Endothelial cell of umbilical vein (primary cell): ENCODE measurements around the gene ENHO. TPM values are rescaled to one million over a fixed set of nuclear protein-coding genes. Genes with fewer than 3 reads are reported as not detected.

Experiments used
- BruUV-seq: library from RNA; stranded (reverse); fragments of 400-500 nt; replicated peaks from 2 replicates; lab custom pipeline; 2021; lab: Mats Ljungman, UMichigan
- CTCF ChIA-PET: fragments of 300-600, 350-600 bp; sonication (Branson Sonifier 250); formaldehyde crosslinking; loops from one replicate; lab custom pipeline; 2021; ENCODE audit warnings: antibody characterized with exemption, inconsistent platforms; lab: Charles Lee
- POLR2A ChIA-PET: fragments of 300-600, 350-600 bp; sonication (Branson Sonifier 250); formaldehyde crosslinking; loops from one replicate; lab custom pipeline; 2021; ENCODE audit warnings: antibody characterized with exemption, inconsistent platforms; lab: Charles Lee
- DNase-seq: peaks from one replicate; pipeline ENCODE4 v3.0.0-alpha.2; 2011; ENCODE audit warnings: low read depth, low spot score
- FAIRE-seq: peaks from 2 replicates; lab custom pipeline; 2011; peaks lifted over from hg19 to GRCh38; lab: Jason Lieb, UNC
- H2AFZ ChIP-seq: 2 replicates; pipeline ENCODE4 v1.6.0; 2012; ENCODE audit warnings: low read depth, low read length, control low read depth, inconsistent platforms
- H3K27ac ChIP-seq: 2 replicates; pipeline ENCODE4 v1.5.1; 2011; ENCODE audit warnings: low read depth, mild to moderate bottlenecking, control low read depth, low read length, moderate library complexity; ENCODE audit not compliant: insufficient read depth
- H3K27me3 ChIP-seq, 2 experiments: 2 replicates each; pipeline versions ENCODE4 v1.6.0 to v1.6.1; 2011; ENCODE audit warnings: low read length in 2 of 2, mixed read lengths in 1 of 2; ENCODE audit not compliant: control insufficient read depth in 2 of 2, insufficient read depth in 2 of 2
- H3K36me3 ChIP-seq, 2 experiments: 2 replicates in 1 of 2; 3 replicates in 1 of 2; pipeline ENCODE4 v1.5.1; 2011; ENCODE audit warnings: low read length in 2 of 2, mild to moderate bottlenecking in 1 of 2, moderate library complexity in 1 of 2; ENCODE audit not compliant: control insufficient read depth in 2 of 2, insufficient read depth in 2 of 2; ENCODE audit errors: extremely low read depth in 1 of 2
- H3K4me1 ChIP-seq: 3 replicates; pipeline ENCODE4 v1.5.1; 2011; ENCODE audit warnings: mild to moderate bottlenecking, low read length; ENCODE audit not compliant: control insufficient read depth, insufficient read depth; ENCODE audit errors: extremely low read depth
- H3K4me2 ChIP-seq: 2 replicates; pipeline ENCODE4 v1.6.1; 2011; ENCODE audit warnings: low read length, control low read depth, mixed read lengths; ENCODE audit not compliant: insufficient read depth
- H3K4me3 ChIP-seq, 3 experiments: fragments of 200-600 bp in 1 of 3; sonication (generic), shearing (Covaris generic) in 1 of 3; replicated peaks in 1 of 3; 2 replicates each; pipeline ENCODE4 v1.5.1; 2011 to 2016; ENCODE audit warnings: control low read depth in 3 of 3, low read length in 3 of 3, mild to moderate bottlenecking in 2 of 3, inconsistent platforms in 1 of 3, low read depth in 1 of 3, moderate library complexity in 1 of 3; ENCODE audit not compliant: insufficient read depth in 1 of 3
- H3K79me2 ChIP-seq: 2 replicates; pipeline ENCODE4 v1.6.0; 2012; ENCODE audit warnings: low read length, inconsistent platforms; ENCODE audit not compliant: control insufficient read depth, insufficient read depth
- H3K9ac ChIP-seq: replicated peaks from 2 replicates; pipeline ENCODE3; 2011; ENCODE audit warnings: low read length, control low read depth; ENCODE audit not compliant: insufficient read depth; ENCODE audit errors: extremely low read depth
- H3K9me1 ChIP-seq: replicated peaks from 3 replicates; pipeline ENCODE4 v1.6.0; 2011; ENCODE audit warnings: mild to moderate bottlenecking, low read length; ENCODE audit not compliant: control insufficient read depth, insufficient read depth; ENCODE audit errors: extremely low read depth
- H3K9me3 ChIP-seq: replicated peaks from 2 replicates; pipeline ENCODE4 v1.5.1; 2012; ENCODE audit warnings: low read length, inconsistent platforms; ENCODE audit not compliant: control insufficient read depth, insufficient read depth
- H4K20me1 ChIP-seq: replicated peaks from 2 replicates; pipeline ENCODE3; 2011; ENCODE audit warnings: mild to moderate bottlenecking, low read length; ENCODE audit not compliant: control insufficient read depth, insufficient read depth; ENCODE audit errors: extremely low read depth
- EZH2 ChIP-seq: IDR thresholded peaks from 2 replicates; pipeline ENCODE4 v1.6.1; 2012; ENCODE audit warnings: borderline replicate concordance, low read depth, mild to moderate bottlenecking, moderate library complexity, low read length, inconsistent platforms; ENCODE audit not compliant: severe bottlenecking
- FOS ChIP-seq: IDR thresholded peaks from 2 replicates; pipeline ENCODE4 v1.6.1; 2011; ENCODE audit warnings: mild to moderate bottlenecking, low read length, moderate library complexity, borderline replicate concordance; ENCODE audit not compliant: insufficient read depth
- GATA2 ChIP-seq: IDR thresholded peaks from 2 replicates; pipeline ENCODE4 v1.7.0; 2011; ENCODE audit warnings: low read depth, mild to moderate bottlenecking, moderate library complexity, mixed read lengths, low read length; ENCODE audit not compliant: insufficient read length, insufficient read depth
- JUN ChIP-seq: IDR thresholded peaks from 2 replicates; pipeline ENCODE4 v1.6.1; 2011; ENCODE audit warnings: borderline replicate concordance, low read depth; ENCODE audit not compliant: insufficient read length, insufficient read depth
- MYC ChIP-seq: IDR thresholded peaks from one replicate; pipeline ENCODE4 v1.6.1; 2011; ENCODE audit warnings: mild to moderate bottlenecking, low read depth, low read length
- POLR2A ChIP-seq: IDR thresholded peaks from 2 replicates; pipeline ENCODE4 v1.6.1; 2012; ENCODE audit warnings: low read depth, mild to moderate bottlenecking, control low read depth, low read length
- POLR2AphosphoS5 ChIP-seq: IDR thresholded peaks from 2 replicates; pipeline ENCODE4 v1.6.1; 2012; ENCODE audit warnings: low read depth, mild to moderate bottlenecking, control low read depth, low read length, moderate library complexity; ENCODE audit not compliant: insufficient read depth
- dilution Hi-C: fragments of 300-500 bp; cut with MboI; formaldehyde crosslinking; loops from one replicate; pipeline ENCODE4 v1.15.0; 2019; ENCODE audit warnings: low sequenced_read_pairs; ENCODE audit not compliant: extremely low pct_ligation_motif_present
- intact Hi-C: fragments of 100-400 bp; cut with micrococcal nuclease; formaldehyde crosslinking; loops from one replicate; pipeline ENCODE4 v1.10.0; 2022
- polyA plus RNA-seq, 4 experiments: library from polyadenylated mRNA; depleted of rRNA in 3 of 4; stranded (reverse) in 3 of 4; unstranded in 1 of 4; fragments of >200 nt; gene quantifications; 2 replicates each; pipeline versions ENCODE4 v1.2.1 to v1.2.3, GENCODE V29; 2011 to 2012; ENCODE audit warnings: missing spikeins in 1 of 4
- total RNA-seq: library from RNA; stranded (reverse); gene quantifications from 2 replicates; pipeline ENCODE4 v1.2.3, GENCODE V29; 2021
- TF ChIP-seq, protein P1 (sequence below), 2 donors: IDR thresholded peaks; 1 replicate in 1 of 2; 2 replicates in 1 of 2; pipeline ENCODE4 v1.5.1; 2011; ENCODE audit warnings: low read length in 2 of 2, mild to moderate bottlenecking in 2 of 2, moderate library complexity in 2 of 2, control low read depth in 1 of 2, inconsistent platforms in 1 of 2, low read depth in 1 of 2; ENCODE audit not compliant: insufficient read depth in 1 of 2; ENCODE audit errors: extremely low read depth in 1 of 2
- TF ChIP-seq, protein P2 (sequence below): IDR thresholded peaks from 2 replicates; pipeline ENCODE4 v1.6.1; 2011; ENCODE audit not compliant: insufficient read depth, insufficient read length

The ENHO gene
- total and polyA plus RNA-seq, 2 donors (not counting 3 experiments of a cell fraction or from before 2014, with no cell fraction given), result 0.10 TPM; not detected in 1

DNA sequence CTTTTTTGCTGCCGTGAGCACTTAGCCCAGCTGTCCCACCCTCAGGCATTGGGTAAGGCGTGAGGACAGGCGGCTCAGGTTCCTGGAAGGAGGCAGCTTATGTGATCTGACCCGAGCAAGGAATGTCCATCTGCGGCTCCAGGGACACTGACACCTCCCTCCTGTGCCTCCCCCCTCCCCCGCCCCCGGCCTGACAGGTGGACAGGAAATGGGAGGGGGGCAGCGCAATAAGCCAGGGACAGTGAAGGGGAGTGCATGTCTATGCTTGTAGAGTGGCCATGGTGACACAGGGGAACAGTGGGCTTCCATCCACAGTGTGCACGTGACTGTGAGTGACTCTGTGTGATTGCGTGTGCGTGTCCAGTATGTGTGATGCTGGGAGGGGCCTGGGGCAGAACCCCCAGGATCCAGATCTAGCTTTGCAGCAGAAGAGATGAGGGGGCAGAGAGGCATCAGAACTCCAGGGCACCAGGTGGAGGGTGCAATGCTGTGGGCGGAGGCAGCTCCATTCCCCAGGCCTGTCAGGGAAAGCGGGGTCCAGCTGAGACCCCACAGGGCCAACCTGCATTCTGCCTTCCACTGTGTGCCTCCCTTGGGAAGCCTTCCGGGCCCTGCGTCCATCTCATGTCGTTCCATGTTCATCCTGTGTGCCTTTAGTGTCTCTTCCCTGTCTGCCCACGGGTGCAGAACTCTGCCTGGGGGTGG, 36.3 kb upstream of the ENHO start:
- Histone ChIP-seq H3K9me1 (no peaks in the 10 kb centered on the region), H3K79me2 (no peaks in the 10 kb centered on the region), H3K27ac (no peak overlapping the region), H2AFZ (no peak overlapping the region), H3K9ac (no peak overlapping the region), H3K27me3 (peaks cover 15 to 29% of the 10 kb centered on the region in 2 experiments), H3K36me3 (no peaks in the 10 kb centered on the region), H4K20me1 (no peaks in the 10 kb centered on the region), H3K4me3 (no peak overlapping the region), H3K4me1 (no peaks in the 10 kb centered on the region), H3K9me3 (no peaks in the 10 kb centered on the region), H3K4me2 (no peak overlapping the region)
- intact Hi-C loops (no loop called here), dilution Hi-C loops (no loop called here)
- BruUV-seq, result no TSS peak
- FAIRE-seq, result no peak
- ChIA-PET CTCF (interaction anchor here (1.1 to 2.3 kb wide), 3 partner anchors 11 to 155 kb away, joined by 3 to 12 read pairs (median 10); no protein-coding TSS in a partner anchor), POLR2A (no interaction called here)
- DNase-seq, result no peak
- no peak for TF ChIP-seq POLR2AphosphoS5
- no peak for TF ChIP-seq JUN
- TF ChIP-seq, protein P1, sequence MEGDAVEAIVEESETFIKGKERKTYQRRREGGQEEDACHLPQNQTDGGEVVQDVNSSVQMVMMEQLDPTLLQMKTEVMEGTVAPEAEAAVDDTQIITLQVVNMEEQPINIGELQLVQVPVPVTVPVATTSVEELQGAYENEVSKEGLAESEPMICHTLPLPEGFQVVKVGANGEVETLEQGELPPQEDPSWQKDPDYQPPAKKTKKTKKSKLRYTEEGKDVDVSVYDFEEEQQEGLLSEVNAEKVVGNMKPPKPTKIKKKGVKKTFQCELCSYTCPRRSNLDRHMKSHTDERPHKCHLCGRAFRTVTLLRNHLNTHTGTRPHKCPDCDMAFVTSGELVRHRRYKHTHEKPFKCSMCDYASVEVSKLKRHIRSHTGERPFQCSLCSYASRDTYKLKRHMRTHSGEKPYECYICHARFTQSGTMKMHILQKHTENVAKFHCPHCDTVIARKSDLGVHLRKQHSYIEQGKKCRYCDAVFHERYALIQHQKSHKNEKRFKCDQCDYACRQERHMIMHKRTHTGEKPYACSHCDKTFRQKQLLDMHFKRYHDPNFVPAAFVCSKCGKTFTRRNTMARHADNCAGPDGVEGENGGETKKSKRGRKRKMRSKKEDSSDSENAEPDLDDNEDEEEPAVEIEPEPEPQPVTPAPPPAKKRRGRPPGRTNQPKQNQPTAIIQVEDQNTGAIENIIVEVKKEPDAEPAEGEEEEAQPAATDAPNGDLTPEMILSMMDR (IDR thresholded peaks at IDR 0.05; ENCODE audit: extremely low read depth in 1 of 2, insufficient read depth in 1 of 2, low read depth in 1 of 2, low read length in 2 of 2), result no peak
- TF ChIP-seq MYC, result no peak
- TF ChIP-seq EZH2, result no peak
- no peak for TF ChIP-seq GATA2
- no peak for TF ChIP-seq FOS
- no peak for TF ChIP-seq POLR2A
- TF ChIP-seq, protein P2, sequence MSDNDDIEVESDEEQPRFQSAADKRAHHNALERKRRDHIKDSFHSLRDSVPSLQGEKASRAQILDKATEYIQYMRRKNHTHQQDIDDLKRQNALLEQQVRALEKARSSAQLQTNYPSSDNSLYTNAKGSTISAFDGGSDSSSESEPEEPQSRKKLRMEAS, result no peak
